GM23248 (cell line): Measurements from ENCODE around the gene TTC23. TPM values are rescaled to one million over a fixed set of nuclear protein-coding genes. Genes with fewer than 3 reads are reported as not detected.
A peak's percentile ranks its signal among the peaks of the same experiment; 100 is the strongest.

Source experiments
- DNase-seq: peaks from one replicate; pipeline ENCODE4 v3.0.0-alpha.2; 2015
- H2AFZ ChIP-seq: fragments of 200-600 bp; sonication (generic); 2 replicates; pipeline ENCODE4 v1.6.1; 2016; ENCODE audit warnings: antibody characterized with exemption
- H3F3A ChIP-seq: fragments of 200-600 bp; sonication (generic); 2 replicates; pipeline ENCODE4 v1.6.1; 2016; ENCODE audit warnings: mild to moderate bottlenecking, antibody characterized with exemption, mixed run types; ENCODE audit not compliant: insufficient read depth
- H3K27ac ChIP-seq: fragments of 200-600 bp; sonication (generic); 2 replicates; pipeline ENCODE4 v1.5.1; 2016; ENCODE audit warnings: mild to moderate bottlenecking
- H3K27me3 ChIP-seq: fragments of 200-600 bp; sonication (generic); replicated peaks from 2 replicates; pipeline ENCODE4 v1.6.1; 2016; ENCODE audit warnings: mild to moderate bottlenecking; ENCODE audit not compliant: insufficient read depth
- H3K36me3 ChIP-seq: fragments of 200-600 bp; sonication (generic); 2 replicates; pipeline ENCODE4 v1.6.1; 2016; ENCODE audit warnings: low read depth, mild to moderate bottlenecking
- H3K4me1 ChIP-seq: fragments of 200-600 bp; sonication (generic); 2 replicates; pipeline ENCODE4 v1.6.1; 2016; ENCODE audit warnings: mild to moderate bottlenecking; ENCODE audit not compliant: insufficient read depth
- H3K4me2 ChIP-seq: fragments of 200-600 bp; sonication (generic); one replicate; pipeline ENCODE4 v1.6.1; 2016; ENCODE audit warnings: mild to moderate bottlenecking; ENCODE audit not compliant: unreplicated experiment
- H3K4me3 ChIP-seq: fragments of 200-600 bp; sonication (generic); 2 replicates; pipeline ENCODE4 v1.5.1; 2016; ENCODE audit warnings: mild to moderate bottlenecking
- H3K79me2 ChIP-seq: fragments of 200-600 bp; sonication (generic); 2 replicates; pipeline ENCODE4 v1.6.1; 2016; ENCODE audit warnings: mild to moderate bottlenecking; ENCODE audit not compliant: insufficient read depth
- H3K9ac ChIP-seq: fragments of 200-600 bp; sonication (generic); 2 replicates; pipeline ENCODE4 v1.6.1; 2016; ENCODE audit warnings: mild to moderate bottlenecking
- H3K9me2 ChIP-seq: fragments of 200-600 bp; sonication (generic); 2 replicates; pipeline ENCODE4 v1.6.1; 2016; ENCODE audit warnings: mixed run types, mild to moderate bottlenecking, moderate library complexity; ENCODE audit not compliant: insufficient read depth
- H3K9me3 ChIP-seq: fragments of 200-600 bp; sonication (generic); one replicate; pipeline ENCODE4 v1.6.1; 2017; ENCODE audit warnings: low read depth
- H4K20me1 ChIP-seq: fragments of 200-600 bp; sonication (generic); 2 replicates; pipeline ENCODE4 v1.6.0; 2016; ENCODE audit not compliant: insufficient read depth
- EZH2 ChIP-seq: fragments of 200-600 bp; sonication (generic); IDR thresholded peaks from 2 replicates; pipeline ENCODE4 v1.6.1; 2018; ENCODE audit warnings: antibody characterized with exemption, mild to moderate bottlenecking; ENCODE audit not compliant: insufficient read depth, poor library complexity, severe bottlenecking
- EZH2phosphoT487 ChIP-seq: fragments of 200-600 bp; sonication (generic); IDR thresholded peaks from 2 replicates; pipeline ENCODE4 v1.6.1; 2018; ENCODE audit warnings: antibody characterized with exemption, moderate library complexity, mild to moderate bottlenecking, low read depth; ENCODE audit not compliant: insufficient read depth
- WGBS, 2 experiments: methylation state at CpG; one replicate each; pipeline ENCODE4 v1.1.6; 2015 to 2017; ENCODE audit warnings: low lambda C conversion rate in 2 of 2, low coverage in 1 of 2; ENCODE audit errors: missing lambda C conversion rate in 2 of 2; 5-methylcytosine and 5-hydroxymethylcytosine counted together
- in situ Hi-C: fragments of 300-500 bp; cut with MboI; formaldehyde crosslinking; loops from 2 replicates; pipeline ENCODE4 v1.15.0; 2020
- polyA plus RNA-seq: library from polyadenylated mRNA; unstranded; fragments of >200 nt; fragmentation: Nextera tagmentation; extraction: Ambion mirVana; gene quantifications from 2 replicates; pipeline ENCODE4 v1.2.1, GENCODE V29; 2016
- total RNA-seq: library from RNA; depleted of rRNA; stranded (reverse); fragments of >200 nt; shearing (Covaris generic); gene quantifications from 2 replicates; pipeline ENCODE4 v1.2.3, GENCODE V29; 2014

Gene TTC23
- total and polyA plus RNA-seq, 2 experiments from 2014 or later, result 10.8 to 18.6 TPM

DNA sequence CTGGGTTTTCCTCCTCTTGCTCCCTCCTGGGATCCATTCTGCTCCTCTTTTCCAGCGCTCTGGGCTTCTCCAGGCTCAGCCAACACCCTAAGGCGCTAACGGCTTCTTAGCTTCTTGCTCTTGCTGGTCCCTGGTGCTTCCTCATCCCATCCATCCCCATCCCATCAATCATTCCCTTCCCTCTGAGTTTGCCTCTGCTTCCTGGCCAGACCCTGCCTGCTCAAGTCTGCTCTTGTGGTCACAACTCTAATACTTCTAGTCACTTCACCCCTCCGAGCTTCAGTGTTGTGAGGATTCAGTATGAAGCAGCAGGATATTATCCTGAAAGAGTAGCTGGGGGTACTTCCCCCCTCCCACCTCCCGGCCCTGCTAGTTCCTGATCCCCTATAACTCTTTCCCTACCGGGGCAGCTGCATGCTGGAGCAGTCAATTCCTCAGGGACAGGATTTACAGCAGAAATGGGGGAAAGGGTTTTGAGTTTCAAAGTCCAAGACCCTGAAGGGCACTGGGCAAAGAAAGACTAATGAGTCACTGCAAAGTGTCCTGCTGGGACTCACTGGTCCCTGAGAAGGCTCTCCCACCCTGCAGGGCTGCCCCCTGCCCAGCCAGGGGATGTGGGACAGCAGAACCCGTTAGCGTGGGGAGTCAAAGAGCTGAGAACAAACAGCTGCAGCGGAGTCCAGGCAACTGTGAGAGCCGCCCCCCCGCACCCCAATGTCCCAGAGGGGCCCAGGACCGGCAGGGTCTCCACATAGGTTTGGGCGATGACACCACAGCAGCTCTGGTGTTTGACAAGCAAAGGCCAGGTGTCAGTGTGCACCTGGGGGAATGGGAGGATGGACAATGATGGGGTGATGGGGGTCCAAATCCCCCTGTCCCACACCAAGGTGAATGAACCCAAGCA lies 146.8 kb downstream of the TTC23 start:
- Histone ChIP-seq H3K4me2 (no peak overlapping the region), H3K27ac (no peak overlapping the region), H3F3A (no peaks in the 10 kb centered on the region), H3K27me3 (peaks cover 11% of the 10 kb centered on the region), H3K9me2 (no peaks in the 10 kb centered on the region), H3K9me3 (no peaks in the 10 kb centered on the region), H3K79me2 (no peaks in the 10 kb centered on the region), H3K9ac (no peak overlapping the region), H3K36me3 (no peaks in the 10 kb centered on the region), H3K4me1 (0 out of 2 replicates have a peak, but pooled peaks cover 4% of the 10 kb centered on the region), H3K4me3 (no peak overlapping the region), H2AFZ (no peak overlapping the region), H4K20me1 (no peaks in the 10 kb centered on the region)
- no peak for DNase-seq
- WGBS, 2 experiments, result 47 to 55% methylated on average over 13 of the region's 13 CpGs
- TF ChIP-seq EZH2phosphoT487, result no peak
- TF ChIP-seq EZH2, result no peak
- in situ Hi-C loops, result loop anchor here (5.0 to 25.0 kb wide), 2 partner anchors 110 to 635 kb away; partner anchors contain the start of gene LYSMD4

GRCh38 chr15:99101501-99101900 lies 147.9 kb downstream of the TTC23 start:
- no peak overlapping the region for H3K4me3 ChIP-seq
- TF ChIP-seq EZH2, result no peak
- no peak for TF ChIP-seq EZH2phosphoT487
- no peak overlapping the region for H2AFZ ChIP-seq
- no peaks in the 10 kb centered on the region for H3F3A ChIP-seq
- in situ Hi-C loops, result loop anchor here (5.0 to 25.0 kb wide), 2 partner anchors 111 to 636 kb away; partner anchors contain the start of gene LYSMD4
- peaks cover 7% of the 10 kb centered on the region for H3K27me3 ChIP-seq
- peak; percentile 17 for DNase-seq
- no peak overlapping the region for H3K27ac ChIP-seq
- no peaks in the 10 kb centered on the region for H4K20me1 ChIP-seq
- H3K4me1 ChIP-seq, result 0 out of 2 replicates have a peak, but pooled peaks cover 4% of the 10 kb centered on the region
- WGBS, 2 experiments, result 36 to 37% methylated on average over 7 of the region's 7 CpGs
- H3K4me2 ChIP-seq, result no peak overlapping the region
- no peaks in the 10 kb centered on the region for H3K79me2 ChIP-seq
- H3K9ac ChIP-seq, result no peak overlapping the region
- H3K9me2 ChIP-seq, result no peaks in the 10 kb centered on the region
- no peaks in the 10 kb centered on the region for H3K9me3 ChIP-seq
- no peaks in the 10 kb centered on the region for H3K36me3 ChIP-seq

- no peak overlapping the region for H3K27ac ChIP-seq
- H2AFZ ChIP-seq, result peak overlapping the region; percentile 60
- H3K36me3 ChIP-seq, result no peaks in the 10 kb centered on the region
- 0 out of 2 replicates have a peak overlapping the region, but pooled peaks have one; percentile 11 for H3K9ac ChIP-seq
- H3K9me3 ChIP-seq, result no peaks in the 10 kb centered on the region
- H3K27me3 ChIP-seq, result peaks cover 7% of the 10 kb centered on the region
- TF ChIP-seq EZH2phosphoT487 (no peak), EZH2 (no peak)
- no peaks in the 10 kb centered on the region for H3F3A ChIP-seq
- H4K20me1 ChIP-seq, result no peaks in the 10 kb centered on the region
- H3K79me2 ChIP-seq, result no peaks in the 10 kb centered on the region
- 0 out of 2 replicates have a peak, but pooled peaks cover 4% of the 10 kb centered on the region for H3K4me1 ChIP-seq
- WGBS, 2 experiments, result 7% methylated on average over 40 to 46 of the region's 50 CpGs
- H3K4me3 ChIP-seq, result peak overlapping the region; percentile 52
- H3K4me2 ChIP-seq, result peak overlapping the region; percentile 54
- in situ Hi-C loops, result loop anchor here (5.0 to 25.0 kb wide), 2 partner anchors 112 to 637 kb away; partner anchors contain the start of gene LYSMD4
- H3K9me2 ChIP-seq, result no peaks in the 10 kb centered on the region
- DNase-seq, result peak; percentile 87
Observed at GRCh38 chr15:99100245-99101173, 148.9 kb downstream of the TTC23 start.

DNA sequence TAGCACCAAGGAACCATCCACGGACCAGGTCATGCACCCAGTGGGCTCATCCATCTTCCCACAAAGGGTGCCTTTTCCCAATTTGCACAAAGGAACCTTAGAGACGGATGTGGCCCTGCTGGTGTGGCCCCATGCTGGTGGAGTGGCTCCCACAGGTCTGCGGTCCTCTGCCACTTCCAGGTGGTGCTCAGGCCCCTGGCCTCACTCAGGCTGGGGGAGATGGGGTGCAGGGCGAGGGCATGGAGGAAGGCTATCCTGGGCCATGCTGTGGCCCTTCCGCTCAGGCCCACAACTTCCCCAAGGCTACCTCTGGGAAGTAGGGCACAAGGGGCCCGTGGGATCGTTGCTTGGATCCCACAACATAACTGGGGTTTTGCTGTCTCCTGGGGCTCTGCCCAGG lies 149.7 kb downstream of the TTC23 start:
- H3K9me3 ChIP-seq, result no peaks in the 10 kb centered on the region
- H3K27me3 ChIP-seq, result peaks cover 7% of the 10 kb centered on the region
- H2AFZ ChIP-seq, result no peak overlapping the region
- no peaks in the 10 kb centered on the region for H3F3A ChIP-seq
- WGBS, 2 experiments, result 59 to 74% methylated on average over 5 to 7 of the region's 7 CpGs
- TF ChIP-seq EZH2phosphoT487 (no peak), EZH2 (no peak)
- no peak overlapping the region for H3K9ac ChIP-seq
- in situ Hi-C loops, result loop anchor here (5.0 to 25.0 kb wide), 2 partner anchors 113 to 638 kb away; partner anchors contain the start of gene LYSMD4
- no peak overlapping the region for H3K4me3 ChIP-seq
- no peaks in the 10 kb centered on the region for H3K79me2 ChIP-seq
- H3K27ac ChIP-seq, result no peak overlapping the region
- H3K4me2 ChIP-seq, result no peak overlapping the region
- no peak for DNase-seq
- no peaks in the 10 kb centered on the region for H4K20me1 ChIP-seq
- H3K9me2 ChIP-seq, result no peaks in the 10 kb centered on the region
- H3K36me3 ChIP-seq, result no peaks in the 10 kb centered on the region
- 0 out of 2 replicates have a peak, but pooled peaks cover 4% of the 10 kb centered on the region for H3K4me1 ChIP-seq
